Stomach (tissue), 9 donors: Measurements from ENCODE around the gene TTC17. TPM values are rescaled to one million over a fixed set of nuclear protein-coding genes. Genes with fewer than 3 reads are reported as not detected.
"Not testable (repeated sequence)": the region's sequence is repeated elsewhere in the genome, so short reads cannot be mapped to it uniquely, and the experiment has no call there.

Experiments
- DNase-seq, 2 donors: peaks; one replicate each; pipeline versions ENCODE4 v3.0.0 to v3.0.0-alpha.2; 2013 to 2019
- H3K27ac ChIP-seq, 5 donors: fragments of 200-600 bp in 4 of 5; sonication (generic) in 4 of 5; one replicate each; pipeline ENCODE4 v1.5.1; 2013 to 2019; ENCODE audit warnings: mild to moderate bottlenecking in 1 of 5, moderate library complexity in 1 of 5
- H3K27me3 ChIP-seq, 3 donors: fragments of 200-600 bp; sonication (generic); one replicate each; pipeline ENCODE4 v1.5.1; 2017 to 2019; ENCODE audit warnings: mixed run types in 1 of 3
- H3K36me3 ChIP-seq, 4 donors: fragments of 200-600 bp; sonication (generic); 1 replicate in 3 of 4; 2 replicates in 1 of 4; pipeline ENCODE4 v1.5.1; 2016 to 2019
- H3K4me1 ChIP-seq, 4 donors: fragments of 200-600 bp; sonication (generic); one replicate each; pipeline ENCODE4 v1.5.1; 2016 to 2019
- H3K4me3 ChIP-seq, 4 donors: fragments of 200-600 bp; sonication (generic) in 3 of 4; one replicate each; pipeline ENCODE4 v1.5.1; 2016 to 2019; ENCODE audit warnings: mild to moderate bottlenecking in 1 of 4
- H3K9me3 ChIP-seq, 4 donors: fragments of 200-600 bp; sonication (generic); one replicate each; pipeline ENCODE4 v1.5.1; 2016 to 2019
- EP300 ChIP-seq: sonication (generic); formaldehyde crosslinking; IDR thresholded peaks from one replicate; pipeline ENCODE4 v1.6.1; 2017; ENCODE audit warnings: antibody characterized with exemption
- POLR2A ChIP-seq, 4 donors: fragments of 450-650 bp; IDR thresholded peaks; one replicate each; pipeline ENCODE4 v1.6.1; 2016; ENCODE audit warnings: antibody characterized with exemption in 4 of 4, control low read depth in 2 of 4, mild to moderate bottlenecking in 1 of 4, moderate library complexity in 1 of 4
- POLR2AphosphoS5 ChIP-seq, 3 donors: sonication (generic); formaldehyde crosslinking; IDR thresholded peaks; one replicate each; pipeline ENCODE4 v1.6.1; 2016; ENCODE audit warnings: antibody characterized with exemption in 3 of 3
- WGBS, 5 donors: extraction: QIAGEN DNeasy Blood & Tissue Kit in 3 of 5; methylation state at CpG; one replicate each; pipeline versions ENCODE4 v1.1.5 to v1.1.7; 2013 to 2018; 5-methylcytosine and 5-hydroxymethylcytosine counted together
- intact Hi-C: fragments of 100-400 bp; cut with DNase I; formaldehyde crosslinking; loops from one replicate; pipeline ENCODE4 v1.15.1; 2023; ENCODE audit warnings: low total_unique reads
- polyA plus RNA-seq, 3 donors: library from polyadenylated mRNA; stranded (reverse); fragments of 200-250 nt; gene quantifications; one replicate each; pipeline ENCODE4 v1.2.3, GENCODE V29; 2013
- total RNA-seq, 5 donors: library from RNA; depleted of rRNA; stranded (reverse); fragments of >200 nt; gene quantifications; one replicate each; pipeline versions ENCODE4 v1.1.0 to v1.2.3, GENCODE V29; 2014 to 2016
- TF ChIP-seq, protein P1 (sequence below), 7 experiments: fragments of 450-650 bp in 4 of 7; fragments of 200-600 bp in 3 of 7; sonication (generic) in 3 of 7; IDR thresholded peaks; one replicate each; pipeline ENCODE4 v1.5.1; 2016 to 2019; ENCODE audit warnings: antibody characterized with exemption in 7 of 7, control low read depth in 2 of 7, mild to moderate bottlenecking in 1 of 7
- donor health status: healthy with polysubstance abuse.
- donor health status: Bipolar disorder and iron deficiency.
- donor health status: healthy.

The TTC17 gene
- total and polyA plus RNA-seq, 8 donors, result 9.0 to 228 (median 66.5) TPM

DNA sequence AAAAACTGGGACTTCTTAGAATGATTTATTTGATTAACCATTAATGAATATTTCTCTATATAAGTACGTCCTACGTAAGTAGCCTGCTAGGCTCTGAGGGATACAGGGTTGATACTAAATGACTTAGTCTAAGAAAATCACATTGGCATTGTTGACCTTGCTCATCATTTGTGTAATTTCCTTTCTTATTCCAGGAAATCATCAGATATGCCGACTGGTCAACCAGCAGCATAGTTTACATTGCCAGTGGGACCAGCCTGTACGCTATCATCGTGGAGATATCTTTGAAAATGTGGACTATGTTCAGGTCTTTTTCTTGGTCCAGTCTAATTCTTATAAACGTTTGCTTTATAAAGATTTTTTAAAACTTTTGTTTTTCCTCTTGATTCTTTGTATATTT lies 42.5 kb downstream of the TTC17 start:
- Histone ChIP-seq H3K27me3 (no peaks in the 10 kb centered on the region), H3K4me1 (no peaks in the 10 kb centered on the region), H3K27ac (no peak overlapping the region), H3K4me3 (no peak overlapping the region), H3K36me3 (peaks cover 69 to 100% (median 100%) of the 10 kb centered on the region in 4 donors), H3K9me3 (no peaks in the 10 kb centered on the region)
- intact Hi-C loops, result no loop called here
- no peak for DNase-seq
- TF ChIP-seq POLR2A (IDR thresholded peaks at IDR 0.05) (no peak), EP300 (no peak), POLR2AphosphoS5 (IDR thresholded peaks at IDR 0.05) (no peak)
- TF ChIP-seq, protein P1, sequence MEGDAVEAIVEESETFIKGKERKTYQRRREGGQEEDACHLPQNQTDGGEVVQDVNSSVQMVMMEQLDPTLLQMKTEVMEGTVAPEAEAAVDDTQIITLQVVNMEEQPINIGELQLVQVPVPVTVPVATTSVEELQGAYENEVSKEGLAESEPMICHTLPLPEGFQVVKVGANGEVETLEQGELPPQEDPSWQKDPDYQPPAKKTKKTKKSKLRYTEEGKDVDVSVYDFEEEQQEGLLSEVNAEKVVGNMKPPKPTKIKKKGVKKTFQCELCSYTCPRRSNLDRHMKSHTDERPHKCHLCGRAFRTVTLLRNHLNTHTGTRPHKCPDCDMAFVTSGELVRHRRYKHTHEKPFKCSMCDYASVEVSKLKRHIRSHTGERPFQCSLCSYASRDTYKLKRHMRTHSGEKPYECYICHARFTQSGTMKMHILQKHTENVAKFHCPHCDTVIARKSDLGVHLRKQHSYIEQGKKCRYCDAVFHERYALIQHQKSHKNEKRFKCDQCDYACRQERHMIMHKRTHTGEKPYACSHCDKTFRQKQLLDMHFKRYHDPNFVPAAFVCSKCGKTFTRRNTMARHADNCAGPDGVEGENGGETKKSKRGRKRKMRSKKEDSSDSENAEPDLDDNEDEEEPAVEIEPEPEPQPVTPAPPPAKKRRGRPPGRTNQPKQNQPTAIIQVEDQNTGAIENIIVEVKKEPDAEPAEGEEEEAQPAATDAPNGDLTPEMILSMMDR (IDR thresholded peaks at IDR 0.05), result no peak
- WGBS, 5 donors, result 93 to 96% (median 94%) methylated on average over 6 of the region's 6 CpGs

GRCh38 chr11:43401811-43402210 lies 43.1 kb downstream of the TTC17 start:
- H3K9me3 ChIP-seq, H3K4me3 ChIP-seq, DNase-seq, H3K27ac ChIP-seq, H3K27me3 ChIP-seq, H3K4me1 ChIP-seq, intact Hi-C loops: not testable (repeated sequence)
- H3K36me3 ChIP-seq, result peaks cover 69 to 100% (median 100%) of the 10 kb centered on the region in 4 donors
- 93 to 99% (median 96%) methylated on average over 4 of the region's 4 CpGs for WGBS, 5 donors

GRCh38 chr11:43403357-43404231 lies 44.9 kb downstream of the TTC17 start:
- intact Hi-C loops, result no loop called here
- no peak for TF ChIP-seq POLR2AphosphoS5 (IDR thresholded peaks at IDR 0.05)
- TF ChIP-seq EP300, result no peak
- no peak for TF ChIP-seq POLR2A (IDR thresholded peaks at IDR 0.05)
- TF ChIP-seq, protein P1 (IDR thresholded peaks at IDR 0.05), result no peak
- Histone ChIP-seq H3K27ac (no peak overlapping the region), H3K36me3 (peaks cover 58 to 100% (median 100%) of the 10 kb centered on the region in 4 donors), H3K4me1 (peaks cover 0 to 2% (median 1%) of the 10 kb centered on the region in 4 donors), H3K4me3 (no peak overlapping the region), H3K9me3 (no peaks in the 10 kb centered on the region), H3K27me3 (no peaks in the 10 kb centered on the region)
- DNase-seq, result no peak
- 88 to 91% (median 89%) methylated on average over 8 of the region's 8 CpGs for WGBS, 5 donors

DNA sequence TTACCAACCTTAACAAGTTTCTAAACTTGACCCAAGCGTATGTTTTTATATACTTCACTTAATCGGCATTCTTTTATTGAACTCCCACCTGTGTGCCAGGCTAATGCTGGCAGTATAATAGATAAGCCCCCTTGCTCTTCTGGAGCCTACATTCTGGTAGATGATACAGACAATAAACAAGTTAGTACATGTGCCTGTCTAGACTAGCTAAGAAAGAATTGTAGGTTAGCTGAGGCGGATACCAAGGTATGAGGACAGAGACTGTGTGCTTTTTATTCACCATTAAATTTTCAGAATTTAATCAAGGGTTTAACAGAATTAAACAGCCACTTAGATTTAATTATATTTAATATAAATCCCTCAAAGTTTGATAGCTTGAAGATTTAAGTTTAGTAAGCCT lies 45.7 kb downstream of the TTC17 start:
- Histone ChIP-seq H3K4me1 (peaks cover 0 to 11% (median 9%) of the 10 kb centered on the region in 4 donors), H3K4me3 (no peak overlapping the region), H3K36me3 (peaks cover 50 to 100% (median 100%) of the 10 kb centered on the region in 4 donors), H3K27ac (no peak overlapping the region), H3K27me3 (no peaks in the 10 kb centered on the region), H3K9me3 (no peaks in the 10 kb centered on the region)
- DNase-seq, result no peak
- TF ChIP-seq, protein P1 (IDR thresholded peaks at IDR 0.05), result no peak
- TF ChIP-seq EP300 (no peak), POLR2A (IDR thresholded peaks at IDR 0.05) (no peak), POLR2AphosphoS5 (IDR thresholded peaks at IDR 0.05) (no peak)
- intact Hi-C loops, result no loop called here
- WGBS, 5 donors, result 95 to 98% (median 96%) methylated on average over 3 of the region's 3 CpGs
